Activated CD4-positive, alpha-beta T cell treated with anti-CD3 and anti-CD28 coated beads, Interleukin-2, amount 10 ng/mL, durations not matched to agents 24 days and 14 days (primary cell): Measurements from ENCODE around the gene RHBDL1. TPM values are rescaled to one million over a fixed set of nuclear protein-coding genes. Genes with fewer than 3 reads are reported as not detected.

ENCODE experiments used
- DNase-seq: peaks from one replicate; pipeline ENCODE4 v3.0.0; 2022
- H3K27ac Mint-ChIP-seq: one replicate; pipeline ENCODE4 v1.8.0; 2022; ENCODE audit warnings: mild to moderate bottlenecking, mixed read lengths
- H3K27me3 Mint-ChIP-seq: one replicate; pipeline ENCODE4 v1.8.0; 2022; ENCODE audit warnings: mixed read lengths
- H3K36me3 Mint-ChIP-seq: one replicate; pipeline ENCODE4 v1.8.0; 2022; ENCODE audit warnings: low read depth, mild to moderate bottlenecking, mixed read lengths
- H3K4me1 Mint-ChIP-seq: one replicate; pipeline ENCODE4 v1.8.0; 2021; ENCODE audit warnings: mixed read lengths
- H3K4me3 Mint-ChIP-seq: one replicate; pipeline ENCODE4 v1.8.0; 2022; ENCODE audit warnings: mild to moderate bottlenecking, moderate library complexity, mixed read lengths
- H3K9me3 Mint-ChIP-seq: one replicate; pipeline ENCODE4 v1.8.0; 2021; ENCODE audit warnings: mixed read lengths
- intact Hi-C: fragments of 100-400 bp; cut with micrococcal nuclease; formaldehyde crosslinking; loops from one replicate; pipeline ENCODE4 v1.15.1; 2023
- total RNA-seq: library from RNA; stranded (reverse); gene quantifications from 2 replicates; pipeline ENCODE4 v1.2.3, GENCODE V29; 2022

RHBDL1 gene
- total RNA-seq, 1 donor from 2014 or later, result 1.1 TPM

DNA sequence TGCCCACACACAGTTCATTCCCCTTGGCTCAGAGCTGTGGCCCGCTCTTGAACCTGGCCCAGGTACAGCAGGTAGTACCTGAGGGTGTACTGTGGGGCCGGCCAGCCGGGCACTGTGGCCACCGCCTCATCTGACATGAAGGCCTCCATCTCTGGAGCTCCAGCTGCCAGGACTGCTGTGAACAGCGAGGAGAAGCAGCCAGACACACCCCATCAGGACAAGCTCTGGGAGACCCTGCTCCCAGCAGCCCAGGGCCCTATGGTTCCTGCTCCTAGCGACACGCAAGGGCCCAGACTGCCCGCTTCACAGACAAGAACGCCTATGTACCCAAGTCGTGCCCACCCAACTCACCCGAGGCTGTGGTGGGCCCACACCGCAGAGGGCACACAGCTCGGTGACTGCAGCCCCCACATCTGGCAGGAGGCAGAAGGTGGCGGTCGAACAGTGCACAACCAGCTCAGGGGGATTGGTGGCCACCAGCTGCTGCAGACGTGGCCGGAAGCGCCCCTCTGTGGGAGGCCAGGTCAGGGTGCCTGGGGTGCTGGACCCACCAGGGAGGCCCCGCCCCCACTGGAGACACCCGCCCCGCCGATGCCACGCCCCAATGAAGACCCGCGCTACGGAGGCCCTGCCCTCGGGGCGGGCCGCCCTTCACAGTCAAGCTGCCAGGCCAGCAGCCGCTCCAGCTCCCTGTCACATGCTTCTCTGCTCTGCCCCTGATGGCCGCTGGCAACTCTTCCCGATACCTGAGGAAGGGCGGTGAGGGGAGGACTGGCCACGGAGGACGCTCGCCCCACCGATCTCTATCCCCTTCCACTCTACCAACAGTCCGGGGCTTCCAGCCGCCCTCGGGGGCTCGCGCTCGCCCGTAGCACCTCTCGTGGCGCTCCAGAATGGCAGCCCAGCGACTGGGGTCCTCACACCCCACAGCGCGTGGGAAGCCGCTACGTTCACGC, 3.7 kb downstream of the RHBDL1 start:
- peak overlapping the region; percentile 83 for H3K4me3 Mint-ChIP-seq
- peaks cover 16% of the 10 kb centered on the region for H3K4me1 Mint-ChIP-seq
- peak overlapping the region; percentile 75 for H3K27ac Mint-ChIP-seq
- intact Hi-C loops, result loop anchor here (1.0 kb wide), 1 partner anchor 11 kb away; the partner anchor contains the start of gene RHOT2
- no peaks in the 10 kb centered on the region for H3K9me3 Mint-ChIP-seq
- peak; percentile 87 for DNase-seq
- H3K27me3 Mint-ChIP-seq, result peaks cover 5% of the 10 kb centered on the region
- peaks cover 22% of the 10 kb centered on the region for H3K36me3 Mint-ChIP-seq

DNA sequence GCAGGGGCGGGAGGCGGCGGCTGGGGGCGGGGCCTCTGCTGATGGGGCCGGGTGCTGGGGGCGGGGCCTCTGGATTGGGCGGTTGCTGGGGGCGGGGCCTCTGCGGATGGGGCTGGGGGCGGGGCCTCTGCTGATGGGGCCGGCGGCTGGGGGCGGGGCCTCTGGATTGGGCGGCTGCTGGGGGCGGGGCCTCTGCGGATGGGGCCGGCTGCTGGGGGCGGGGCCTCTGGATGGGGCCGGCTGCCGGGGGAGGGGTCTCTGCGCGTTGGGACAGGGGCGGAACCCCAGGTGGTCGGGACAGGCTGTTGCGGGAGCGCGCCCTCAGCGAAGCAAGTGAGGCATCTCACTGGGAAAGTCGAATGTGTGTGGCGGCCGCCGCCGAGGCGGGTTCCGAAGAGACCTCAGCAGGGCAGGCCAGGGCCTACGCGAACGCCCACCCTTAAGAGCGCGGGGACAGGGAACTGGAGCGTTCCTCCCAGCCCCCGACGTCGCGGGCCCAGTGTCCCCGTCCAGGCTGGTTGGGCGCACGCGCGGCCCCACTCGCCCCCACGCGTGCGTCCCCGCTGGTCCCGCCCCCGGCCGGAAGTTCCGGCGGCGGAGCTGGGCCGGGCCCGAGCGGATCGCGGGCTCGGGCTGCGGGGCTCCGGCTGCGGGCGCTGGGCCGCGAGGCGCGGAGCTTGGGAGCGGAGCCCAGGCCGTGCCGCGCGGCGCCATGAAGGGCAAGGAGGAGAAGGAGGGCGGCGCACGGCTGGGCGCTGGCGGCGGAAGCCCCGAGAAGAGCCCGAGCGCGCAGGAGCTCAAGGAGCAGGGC, 4.5 kb downstream of the RHBDL1 start, which contains the start of gene STUB1:
STUB1 (plus strand) TSS at position 597 of the 811 bp plus-strand sequence; CDS start at position 713, 116 bp downstream.
- Mint-ChIP-seq H3K4me3 (peak within 1 kb of the TSS; percentile 87), H3K27ac (peak within 1 kb of the TSS; percentile 84), H3K4me1 (peaks cover 16% of the 10 kb centered on the region), H3K36me3 (peaks cover 22% of the 10 kb centered on the region), H3K27me3 (peaks cover 3% of the 10 kb centered on the region), H3K9me3 (no peaks in the 10 kb centered on the region)
- DNase-seq, result peak; percentile 96
- intact Hi-C loops, result loop anchor here (1.0 to 5.0 kb wide), 2 partner anchors 12 to 47 kb away; partner anchors contain the start of genes CCDC78, HAGHL and RHOT2

DNA sequence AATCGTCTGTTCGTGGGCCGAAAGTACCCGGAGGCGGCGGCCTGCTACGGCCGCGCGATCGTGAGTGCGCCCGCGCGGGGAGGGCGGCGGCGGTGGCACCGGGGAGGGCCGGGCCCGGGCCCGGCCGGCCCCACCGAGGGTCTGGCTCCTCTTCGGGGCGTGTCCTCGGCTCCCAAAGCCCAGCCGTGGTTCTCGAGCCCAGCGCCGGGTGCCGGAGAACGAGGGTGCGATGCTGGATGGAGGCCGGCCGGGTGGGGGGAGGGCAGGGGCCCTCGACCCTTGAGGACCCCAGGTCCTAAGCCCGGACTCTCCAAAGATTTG, 5.1 kb downstream of the RHBDL1 start:
- intact Hi-C loops, result loop anchor here (5.0 kb wide), 1 partner anchor 47 kb away; the partner anchor contains the start of genes CCDC78 and HAGHL
- Mint-ChIP-seq H3K9me3 (no peaks in the 10 kb centered on the region), H3K27ac (no peak overlapping the region), H3K36me3 (peaks cover 20% of the 10 kb centered on the region), H3K4me3 (peak overlapping the region; percentile 87), H3K27me3 (no peaks in the 10 kb centered on the region), H3K4me1 (peaks cover 14% of the 10 kb centered on the region)
- DNase-seq, result no peak

DNA sequence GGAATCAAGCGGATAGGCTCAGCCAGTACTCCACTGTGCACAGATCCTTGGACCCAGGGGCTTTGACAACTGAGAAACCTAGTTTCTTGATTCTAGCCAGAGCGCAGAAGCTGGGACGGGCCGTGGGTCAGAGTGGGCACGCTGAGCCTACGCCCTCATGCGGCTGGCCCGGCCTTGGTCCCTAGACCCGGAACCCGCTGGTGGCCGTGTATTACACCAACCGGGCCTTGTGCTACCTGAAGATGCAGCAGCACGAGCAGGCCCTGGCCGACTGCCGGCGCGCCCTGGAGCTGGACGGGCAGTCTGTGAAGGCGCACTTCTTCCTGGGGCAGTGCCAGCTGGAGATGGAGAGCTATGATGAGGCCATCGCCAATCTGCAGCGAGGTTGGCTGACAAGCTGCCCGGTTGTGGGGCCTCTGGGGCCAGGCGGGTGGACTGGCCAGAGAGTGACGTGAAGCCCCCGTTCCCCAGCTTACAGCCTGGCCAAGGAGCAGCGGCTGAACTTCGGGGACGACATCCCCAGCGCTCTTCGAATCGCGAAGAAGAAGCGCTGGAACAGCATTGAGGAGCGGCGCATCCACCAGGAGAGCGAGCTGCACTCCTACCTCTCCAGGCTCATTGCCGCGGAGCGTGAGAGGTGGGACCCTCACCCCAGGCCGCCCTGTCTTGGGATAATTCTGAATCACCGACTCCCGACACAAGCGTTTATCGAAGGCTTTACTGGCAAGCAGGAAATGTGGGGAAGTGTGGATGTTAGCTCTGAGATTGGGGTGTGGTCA, 5.7 kb downstream of the RHBDL1 start:
- Mint-ChIP-seq H3K9me3 (no peaks in the 10 kb centered on the region), H3K27ac (peak overlapping the region; percentile 56), H3K4me3 (peak overlapping the region; percentile 87), H3K4me1 (peaks cover 14% of the 10 kb centered on the region), H3K27me3 (no peaks in the 10 kb centered on the region), H3K36me3 (peaks cover 24% of the 10 kb centered on the region)
- DNase-seq, result peak; percentile 74
- intact Hi-C loops, result loop anchor here (5.0 kb wide), 1 partner anchor 46 kb away; the partner anchor contains the start of genes CCDC78 and HAGHL

DNA sequence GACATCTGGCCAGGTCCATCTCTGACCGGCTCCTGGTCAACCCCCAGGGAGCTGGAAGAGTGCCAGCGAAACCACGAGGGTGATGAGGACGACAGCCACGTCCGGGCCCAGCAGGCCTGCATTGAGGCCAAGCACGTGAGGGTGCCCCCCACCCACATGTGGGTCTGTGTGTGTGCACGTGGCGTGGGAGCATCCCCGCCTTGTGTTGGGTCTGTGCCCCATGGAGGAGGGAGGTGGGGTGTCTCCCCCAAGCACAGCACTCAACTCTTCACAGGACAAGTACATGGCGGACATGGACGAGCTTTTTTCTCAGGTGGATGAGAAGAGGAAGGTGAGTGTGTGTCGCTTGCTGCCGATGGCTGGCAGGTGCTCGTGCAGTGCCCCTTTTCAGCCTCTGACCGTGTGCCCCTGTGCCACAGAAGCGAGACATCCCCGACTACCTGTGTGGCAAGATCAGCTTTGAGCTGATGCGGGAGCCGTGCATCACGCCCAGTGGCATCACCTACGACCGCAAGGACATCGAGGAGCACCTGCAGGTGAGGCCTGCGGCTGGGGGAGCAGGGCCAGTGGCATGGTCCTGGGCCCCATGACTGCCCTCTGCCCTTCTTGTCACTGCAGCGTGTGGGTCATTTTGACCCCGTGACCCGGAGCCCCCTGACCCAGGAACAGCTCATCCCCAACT, 6.4 kb downstream of the RHBDL1 start:
- DNase-seq, result no peak
- H3K4me3 Mint-ChIP-seq, result peak overlapping the region; percentile 87
- intact Hi-C loops, result loop anchor here (5.0 kb wide), 1 partner anchor 45 kb away; the partner anchor contains the start of genes CCDC78 and HAGHL
- H3K36me3 Mint-ChIP-seq, result peaks cover 27% of the 10 kb centered on the region
- H3K4me1 Mint-ChIP-seq, result peaks cover 14% of the 10 kb centered on the region
- peak overlapping the region; percentile 56 for H3K27ac Mint-ChIP-seq
- H3K27me3 Mint-ChIP-seq, result no peaks in the 10 kb centered on the region
- no peaks in the 10 kb centered on the region for H3K9me3 Mint-ChIP-seq

DNA sequence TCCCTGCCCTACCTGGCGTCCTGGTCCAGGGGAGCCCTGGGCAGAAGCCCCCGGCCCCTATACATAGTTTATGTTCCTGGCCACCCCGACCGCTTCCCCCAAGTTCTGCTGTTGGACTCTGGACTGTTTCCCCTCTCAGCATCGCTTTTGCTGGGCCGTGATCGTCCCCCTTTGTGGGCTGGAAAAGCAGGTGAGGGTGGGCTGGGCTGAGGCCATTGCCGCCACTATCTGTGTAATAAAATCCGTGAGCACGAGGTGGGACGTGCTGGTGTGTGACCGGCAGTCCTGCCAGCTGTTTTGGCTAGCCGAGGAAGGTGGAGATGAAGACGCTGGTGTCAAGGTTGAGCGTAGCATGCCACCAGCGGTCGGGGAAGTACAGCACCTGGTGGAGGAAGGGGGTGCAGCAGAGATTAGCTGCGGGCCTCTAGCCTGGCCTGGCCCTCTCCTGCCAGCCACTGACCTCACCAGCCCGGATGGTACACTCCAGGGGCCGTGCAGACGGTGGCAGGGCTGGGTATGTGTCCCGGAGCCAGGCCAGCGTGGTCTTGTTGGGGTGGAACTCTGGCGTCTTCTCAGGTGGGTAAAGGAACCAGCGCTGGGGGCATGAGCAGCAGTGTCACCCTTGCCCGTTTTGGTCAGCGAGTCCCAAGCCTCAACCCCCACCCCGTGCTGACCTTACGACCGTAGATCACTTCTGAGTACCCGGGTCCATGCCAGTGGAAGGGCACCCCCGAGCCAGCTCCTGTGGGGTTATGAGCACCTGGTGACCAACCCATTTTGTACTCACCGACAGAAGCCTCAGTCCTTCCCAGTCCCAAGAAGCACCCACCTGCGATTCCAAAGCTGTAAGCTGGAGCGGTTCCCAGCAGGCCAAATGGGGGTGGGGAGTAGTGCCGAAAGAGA, 7.3 kb downstream of the RHBDL1 start:
- Mint-ChIP-seq H3K27me3 (no peaks in the 10 kb centered on the region), H3K9me3 (no peaks in the 10 kb centered on the region), H3K4me3 (peak overlapping the region; percentile 87), H3K36me3 (peaks cover 27% of the 10 kb centered on the region), H3K4me1 (peaks cover 14% of the 10 kb centered on the region), H3K27ac (peak overlapping the region; percentile 72)
- DNase-seq, result no peak
- intact Hi-C loops, result loop anchor here (5.0 kb wide), 1 partner anchor 45 kb away; the partner anchor contains the start of genes CCDC78 and HAGHL

DNA sequence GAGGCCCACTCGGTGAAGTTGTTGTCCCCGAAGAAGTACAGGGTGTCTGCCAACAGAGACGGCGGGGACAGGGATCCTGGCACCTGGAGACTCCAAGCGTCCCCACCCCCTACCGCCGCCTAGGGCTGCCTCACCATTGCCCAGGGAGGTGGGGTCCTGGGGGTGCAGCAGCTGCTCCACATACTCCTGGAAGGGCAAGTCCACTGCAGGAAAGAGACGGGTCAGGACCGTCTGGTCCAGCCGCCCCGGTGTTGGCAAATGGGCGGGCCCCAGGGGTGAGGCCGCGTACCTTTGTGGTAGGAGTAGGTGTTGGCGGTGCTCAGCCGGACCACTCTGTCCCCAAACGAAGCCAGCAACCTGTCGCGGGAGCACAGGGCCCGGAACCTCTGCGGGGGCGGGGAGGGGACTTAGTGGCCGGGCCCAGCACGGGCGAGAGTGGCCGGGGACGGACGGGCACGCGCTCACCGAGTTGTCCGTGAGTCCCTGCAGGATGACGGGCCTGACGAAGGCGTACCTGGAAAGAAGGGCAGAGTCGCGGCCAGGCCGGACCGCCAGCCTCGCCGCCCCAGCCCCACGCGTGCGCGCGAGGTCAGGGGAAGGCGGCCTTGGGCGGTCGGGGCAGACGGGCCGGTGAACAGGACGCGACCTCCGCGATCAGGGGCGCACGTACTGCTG, 8.1 kb downstream of the RHBDL1 start:
- DNase-seq, result no peak
- Mint-ChIP-seq H3K9me3 (no peaks in the 10 kb centered on the region), H3K36me3 (peaks cover 27% of the 10 kb centered on the region), H3K27me3 (no peaks in the 10 kb centered on the region), H3K27ac (peak overlapping the region; percentile 72), H3K4me3 (peak overlapping the region; percentile 87), H3K4me1 (peaks cover 14% of the 10 kb centered on the region)
- intact Hi-C loops, result loop anchor here (2.0 to 5.0 kb wide), 3 partner anchors 35 to 47 kb away; partner anchors contain the start of genes CCDC78, HAGHL, METTL26 and WDR90

DNA sequence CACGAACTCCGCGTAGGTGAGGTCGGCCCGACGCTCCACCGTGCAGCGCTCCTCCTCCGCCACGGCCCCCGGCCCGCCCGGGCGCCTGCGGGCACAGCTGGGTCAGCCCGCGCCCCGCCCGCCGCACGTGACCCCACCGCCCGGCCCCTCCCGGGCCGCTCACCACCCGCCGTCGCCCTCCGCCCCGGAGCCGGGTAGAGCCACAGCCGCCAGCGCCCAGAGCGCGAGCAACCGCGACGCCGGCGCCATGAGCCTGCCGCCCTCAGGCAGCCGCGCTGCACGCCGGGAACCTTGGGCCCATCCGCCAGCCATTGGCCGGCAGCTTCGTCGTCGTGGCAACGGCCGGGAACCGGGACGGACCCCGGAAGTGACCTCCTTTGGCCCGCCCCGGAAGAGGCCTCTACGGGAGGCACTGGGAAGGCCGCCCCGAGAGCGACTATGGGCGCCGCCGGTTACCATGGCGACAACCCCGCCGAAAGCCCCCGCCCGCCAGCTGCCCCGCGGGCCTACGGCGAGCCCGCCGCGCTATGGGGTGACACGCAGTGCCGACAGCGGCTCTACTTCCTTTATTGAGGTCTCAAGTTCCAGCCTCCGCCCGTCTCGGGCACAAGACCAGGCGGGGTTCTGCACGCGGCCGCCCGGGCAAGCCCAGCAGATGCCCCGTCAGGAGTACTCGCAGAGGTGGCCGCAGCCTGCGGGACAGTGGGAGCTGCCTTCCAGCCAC, 8.8 kb downstream of the RHBDL1 start, which contains the start of gene JMJD8:
JMJD8 (minus strand) TSS at position 264 of the 724 bp plus-strand sequence; CDS start at position 249, 15 bp downstream.
- intact Hi-C loops, result loop anchor here (2.0 to 5.0 kb wide), 3 partner anchors 35 to 47 kb away; partner anchors contain the start of genes CCDC78, HAGHL, METTL26 and WDR90
- H3K4me1 Mint-ChIP-seq, result peaks cover 12% of the 10 kb centered on the region
- peaks cover 27% of the 10 kb centered on the region for H3K36me3 Mint-ChIP-seq
- peak; percentile 99 for DNase-seq
- no peaks in the 10 kb centered on the region for H3K27me3 Mint-ChIP-seq
- peak within 1 kb of the TSS; percentile 82 for H3K27ac Mint-ChIP-seq
- H3K4me3 Mint-ChIP-seq, result peak within 1 kb of the TSS; percentile 87
- H3K9me3 Mint-ChIP-seq, result no peaks in the 10 kb centered on the region

DNA sequence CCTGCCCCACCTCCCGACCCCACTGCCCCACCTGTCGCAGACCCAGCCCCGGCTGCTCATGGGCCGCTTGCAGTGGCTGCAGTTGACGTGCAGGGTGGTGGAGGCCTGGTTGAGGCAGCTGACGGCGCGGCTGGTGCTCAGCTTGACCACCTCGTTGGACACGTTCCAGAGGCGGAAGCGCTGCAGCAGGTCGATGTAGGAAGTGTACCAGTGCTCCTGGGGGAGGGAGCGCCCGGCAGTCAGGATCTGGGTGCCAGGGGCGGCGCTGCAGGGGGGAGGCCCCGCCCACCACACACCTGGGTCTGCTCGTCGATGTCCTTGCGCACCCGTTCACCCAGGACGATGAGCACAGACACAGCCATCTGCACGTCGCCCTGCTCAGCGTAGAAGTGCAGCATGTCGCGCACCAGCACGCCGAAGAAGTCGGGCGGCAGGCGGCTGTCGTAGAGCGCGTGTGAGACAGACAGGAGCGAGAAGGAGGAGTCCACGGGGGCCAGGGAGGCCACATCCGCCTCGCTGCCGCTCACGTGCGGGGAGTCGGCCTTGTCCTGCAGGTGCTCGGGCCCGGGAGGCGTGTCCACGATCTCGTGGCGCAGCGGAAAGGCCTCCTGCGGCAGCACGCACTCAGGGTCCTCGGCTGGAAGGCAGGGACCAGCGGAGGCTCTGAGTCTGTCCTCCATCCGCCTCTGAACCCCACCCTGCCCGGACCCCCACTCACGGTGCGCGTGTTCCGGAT, 9.7 kb downstream of the RHBDL1 start:
- H3K36me3 Mint-ChIP-seq, result peaks cover 27% of the 10 kb centered on the region
- intact Hi-C loops, result loop anchor here (2.0 to 5.0 kb wide), 3 partner anchors 36 to 48 kb away; partner anchors contain the start of genes CCDC78, HAGHL, METTL26 and WDR90
- no peaks in the 10 kb centered on the region for H3K9me3 Mint-ChIP-seq
- peaks cover 13% of the 10 kb centered on the region for H3K4me1 Mint-ChIP-seq
- H3K4me3 Mint-ChIP-seq, result no peak overlapping the region
- no peak for DNase-seq
- H3K27me3 Mint-ChIP-seq, result no peaks in the 10 kb centered on the region
- H3K27ac Mint-ChIP-seq, result no peak overlapping the region

DNA sequence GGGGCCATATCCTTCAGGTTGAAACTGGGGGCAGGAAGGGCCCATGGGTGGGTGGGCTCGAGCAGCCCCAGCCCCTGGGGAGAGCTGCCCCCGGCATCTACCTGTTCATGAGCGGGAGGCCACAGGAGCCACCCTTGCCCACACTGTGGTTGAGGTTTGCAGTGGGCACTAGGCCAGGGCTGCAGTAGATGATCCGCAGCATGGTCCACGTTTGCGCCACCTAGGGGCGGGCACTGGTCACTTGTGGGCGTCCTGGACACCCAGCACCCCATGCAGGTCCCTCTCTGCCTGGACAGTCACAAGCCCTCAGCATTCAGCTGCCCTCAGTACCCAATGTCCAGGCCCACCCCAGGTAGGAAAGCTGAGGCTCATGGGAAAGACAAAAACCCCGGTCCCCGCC, 10.5 kb downstream of the RHBDL1 start:
- DNase-seq, result no peak
- Mint-ChIP-seq H3K36me3 (peaks cover 27% of the 10 kb centered on the region), H3K27ac (no peak overlapping the region), H3K4me3 (peak overlapping the region; percentile 52), H3K9me3 (peaks cover 2% of the 10 kb centered on the region), H3K4me1 (peaks cover 18% of the 10 kb centered on the region), H3K27me3 (no peaks in the 10 kb centered on the region)
- intact Hi-C loops, result loop anchor here (2.0 kb wide), 2 partner anchors 37 to 49 kb away; partner anchors contain the start of genes METTL26 and WDR90
